ENCODE measurements around the gene NREP. TPM values are rescaled to one million over a fixed set of nuclear protein-coding genes. Genes with fewer than 3 reads are reported as not detected.

NREP gene
- total RNA-seq, 4 donors from 2014 or later: 2.3 to 18.2 (median 2.8) TPM

GRCh38 chr5:111703662-111704061 is 53.3 kb downstream of the NREP start:
- no peaks in the 10 kb centered on the region for H3K9me3 ChIP-seq
- no peaks in the 10 kb centered on the region for H3K36me3 ChIP-seq
- no peak for DNase-seq
- no peak overlapping the region for H3K4me3 ChIP-seq
- H3K27me3 ChIP-seq: no peaks in the 10 kb centered on the region
- no peak overlapping the region for H3K27ac ChIP-seq
- H3K4me1 ChIP-seq: no peaks in the 10 kb centered on the region
- no peak for TF ChIP-seq POLR2A (IDR thresholded peaks at IDR 0.05)
- TF ChIP-seq, protein P1, sequence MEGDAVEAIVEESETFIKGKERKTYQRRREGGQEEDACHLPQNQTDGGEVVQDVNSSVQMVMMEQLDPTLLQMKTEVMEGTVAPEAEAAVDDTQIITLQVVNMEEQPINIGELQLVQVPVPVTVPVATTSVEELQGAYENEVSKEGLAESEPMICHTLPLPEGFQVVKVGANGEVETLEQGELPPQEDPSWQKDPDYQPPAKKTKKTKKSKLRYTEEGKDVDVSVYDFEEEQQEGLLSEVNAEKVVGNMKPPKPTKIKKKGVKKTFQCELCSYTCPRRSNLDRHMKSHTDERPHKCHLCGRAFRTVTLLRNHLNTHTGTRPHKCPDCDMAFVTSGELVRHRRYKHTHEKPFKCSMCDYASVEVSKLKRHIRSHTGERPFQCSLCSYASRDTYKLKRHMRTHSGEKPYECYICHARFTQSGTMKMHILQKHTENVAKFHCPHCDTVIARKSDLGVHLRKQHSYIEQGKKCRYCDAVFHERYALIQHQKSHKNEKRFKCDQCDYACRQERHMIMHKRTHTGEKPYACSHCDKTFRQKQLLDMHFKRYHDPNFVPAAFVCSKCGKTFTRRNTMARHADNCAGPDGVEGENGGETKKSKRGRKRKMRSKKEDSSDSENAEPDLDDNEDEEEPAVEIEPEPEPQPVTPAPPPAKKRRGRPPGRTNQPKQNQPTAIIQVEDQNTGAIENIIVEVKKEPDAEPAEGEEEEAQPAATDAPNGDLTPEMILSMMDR (IDR thresholded peaks at IDR 0.05): no peak

- no peak overlapping the region for H3K27ac ChIP-seq
- DNase-seq: no peak
Observed at GRCh38 chr5:111699976-111700375, 57.0 kb downstream of the NREP start.

DNA sequence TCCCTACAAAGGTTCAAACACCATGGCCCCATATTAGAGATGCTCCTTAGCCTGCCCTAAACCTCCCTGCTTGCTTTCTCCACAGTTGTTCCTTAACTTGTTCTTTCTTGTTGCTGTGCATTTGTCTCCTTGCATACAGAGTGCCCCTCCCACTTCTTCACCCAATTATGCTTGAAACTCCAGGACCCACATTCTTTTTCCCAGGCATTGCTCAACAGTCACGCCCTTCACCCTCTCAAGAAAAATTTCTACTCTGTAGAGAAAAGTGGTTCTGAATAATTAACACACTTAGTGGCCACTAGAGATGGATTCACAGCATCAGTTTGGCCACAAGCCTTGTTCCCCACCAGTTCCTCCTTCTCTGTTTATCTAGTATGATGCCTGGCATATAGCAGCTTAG is 57.7 kb downstream of the NREP start:
- no peaks in the 10 kb centered on the region for H3K4me1 ChIP-seq
- no peak overlapping the region for H3K4me3 ChIP-seq
- H3K9me3 ChIP-seq: no peaks in the 10 kb centered on the region
- no peaks in the 10 kb centered on the region for H3K27me3 ChIP-seq
- no peak overlapping the region for H3K27ac ChIP-seq
- TF ChIP-seq, protein P1 (IDR thresholded peaks at IDR 0.05): no peak
- no peak for TF ChIP-seq POLR2A (IDR thresholded peaks at IDR 0.05)
- H3K36me3 ChIP-seq: no peaks in the 10 kb centered on the region
- DNase-seq: no peak

More at GRCh38 chr5:111699976-111700375, 57.0 kb downstream of the NREP start:
- no peaks in the 10 kb centered on the region for H3K9me3 ChIP-seq
- no peak overlapping the region for H3K4me3 ChIP-seq
- H3K36me3 ChIP-seq: no peaks in the 10 kb centered on the region
- no peaks in the 10 kb centered on the region for H3K4me1 ChIP-seq
- H3K27me3 ChIP-seq: no peaks in the 10 kb centered on the region
- TF ChIP-seq POLR2A (IDR thresholded peaks at IDR 0.05): no peak
- TF ChIP-seq, protein P1 (IDR thresholded peaks at IDR 0.05): no peak

DNA sequence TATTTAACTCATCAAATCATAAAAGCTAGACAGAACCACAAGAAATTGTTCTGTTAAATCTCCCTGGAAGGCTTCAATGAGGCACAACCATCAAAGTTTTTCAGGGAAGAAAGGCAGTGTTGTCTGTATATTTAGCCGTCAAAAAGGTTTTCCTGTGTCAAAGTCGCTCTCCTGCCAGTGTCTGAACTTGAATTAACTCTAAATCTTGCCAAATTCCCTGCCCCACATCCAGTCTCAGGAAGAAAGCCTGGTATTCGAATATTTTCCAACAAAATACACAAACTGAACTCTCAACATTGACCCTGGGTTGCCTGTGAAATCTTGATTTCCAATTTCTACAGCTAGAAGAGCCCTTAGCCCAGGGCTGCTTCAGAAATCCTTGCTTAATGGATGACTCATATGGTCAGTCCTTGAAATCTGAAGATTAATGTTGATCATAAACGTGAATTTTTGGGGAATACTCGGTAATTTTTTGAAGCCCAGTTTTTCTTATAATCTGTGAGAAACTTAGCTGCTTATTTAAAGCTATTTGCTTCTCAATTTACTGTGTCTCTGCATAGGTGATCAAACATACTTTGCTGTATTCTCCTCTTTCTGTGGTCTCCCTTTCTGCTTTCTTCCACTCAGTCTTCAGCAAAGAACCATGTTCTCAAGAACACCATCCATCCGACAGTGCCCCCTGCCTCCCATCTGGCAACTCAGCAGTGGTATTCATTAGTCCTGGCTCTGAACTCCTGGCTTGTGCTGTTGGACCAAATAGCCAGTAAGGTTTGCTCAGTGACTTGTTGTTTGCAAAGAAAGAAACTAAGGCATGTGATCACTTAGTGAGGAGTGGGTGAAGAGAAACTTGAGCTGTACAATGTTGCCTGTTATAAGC is 58.9 kb downstream of the NREP start:
- H3K27me3 ChIP-seq: no peaks in the 10 kb centered on the region
- H3K4me1 ChIP-seq: no peaks in the 10 kb centered on the region
- H3K9me3 ChIP-seq: no peaks in the 10 kb centered on the region
- no peak for DNase-seq
- TF ChIP-seq POLR2A (IDR thresholded peaks at IDR 0.05): no peak
- TF ChIP-seq, protein P1 (IDR thresholded peaks at IDR 0.05): no peak
- H3K36me3 ChIP-seq: no peaks in the 10 kb centered on the region
- H3K4me3 ChIP-seq: no peak overlapping the region
- H3K27ac ChIP-seq: no peak overlapping the region

DNA sequence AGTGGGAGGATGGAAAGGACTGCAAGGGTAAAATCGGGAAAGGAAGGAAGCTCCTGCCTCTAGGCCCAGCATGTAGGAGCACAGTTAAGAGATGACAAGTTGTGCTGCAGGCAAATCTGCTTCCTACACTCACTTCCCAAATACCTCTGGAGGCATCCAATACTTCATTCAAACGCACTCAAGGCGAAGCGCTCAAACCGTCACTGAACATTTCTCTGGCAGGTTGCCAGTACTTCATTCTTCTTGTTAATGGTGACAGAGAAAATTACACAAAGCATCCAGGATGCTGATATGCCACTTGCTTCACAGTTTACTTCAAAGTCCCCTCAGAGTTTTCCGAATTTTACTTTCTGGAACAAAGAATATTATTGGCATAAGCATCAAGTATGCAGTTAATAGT is 59.8 kb downstream of the NREP start:
- H3K9me3 ChIP-seq: no peaks in the 10 kb centered on the region
- no peaks in the 10 kb centered on the region for H3K27me3 ChIP-seq
- no peak overlapping the region for H3K27ac ChIP-seq
- TF ChIP-seq, protein P1 (IDR thresholded peaks at IDR 0.05): no peak
- TF ChIP-seq POLR2A (IDR thresholded peaks at IDR 0.05): no peak
- H3K36me3 ChIP-seq: no peaks in the 10 kb centered on the region
- no peaks in the 10 kb centered on the region for H3K4me1 ChIP-seq
- no peak for DNase-seq
- no peak overlapping the region for H3K4me3 ChIP-seq

Data from Peyer's patch (tissue), 4 donors.